SK-N-DZ (cell line): ENCODE measurements around the gene CNN3.

Experiments used
- DNase-seq: peaks from one replicate; pipeline ENCODE4 v3.0.0-alpha.2; 2015; ENCODE audit warnings: low spot score

CNN3 gene

DNA sequence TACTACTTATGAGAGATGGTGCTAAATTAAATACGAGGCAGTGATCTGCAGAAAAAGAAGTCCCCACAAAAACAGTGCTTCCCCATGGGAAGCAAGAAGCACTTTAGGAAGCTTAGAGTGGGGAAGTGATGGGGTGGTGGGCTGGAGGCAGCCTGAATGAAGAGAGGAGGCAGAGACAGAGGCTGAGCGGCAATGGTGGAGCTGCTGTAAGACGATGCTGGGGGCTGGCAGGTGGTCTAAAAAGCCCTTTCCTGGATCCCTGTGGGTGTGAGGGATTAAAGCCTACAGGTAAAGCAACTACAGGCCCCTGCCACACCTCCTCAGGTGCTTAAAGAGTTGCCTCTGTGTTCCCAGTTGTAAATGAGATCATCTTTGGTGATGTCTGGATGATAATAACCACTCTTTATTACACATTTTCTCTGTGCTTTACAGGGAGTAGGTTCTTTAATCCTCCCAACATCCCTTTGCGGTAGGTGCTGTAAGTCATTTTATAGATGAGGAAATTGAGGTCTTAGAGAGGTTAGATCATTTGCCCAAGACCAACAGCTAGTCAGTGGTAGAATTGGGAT is 39.2 kb downstream of the CNN3 start:
- DNase-seq = no peak

DNA sequence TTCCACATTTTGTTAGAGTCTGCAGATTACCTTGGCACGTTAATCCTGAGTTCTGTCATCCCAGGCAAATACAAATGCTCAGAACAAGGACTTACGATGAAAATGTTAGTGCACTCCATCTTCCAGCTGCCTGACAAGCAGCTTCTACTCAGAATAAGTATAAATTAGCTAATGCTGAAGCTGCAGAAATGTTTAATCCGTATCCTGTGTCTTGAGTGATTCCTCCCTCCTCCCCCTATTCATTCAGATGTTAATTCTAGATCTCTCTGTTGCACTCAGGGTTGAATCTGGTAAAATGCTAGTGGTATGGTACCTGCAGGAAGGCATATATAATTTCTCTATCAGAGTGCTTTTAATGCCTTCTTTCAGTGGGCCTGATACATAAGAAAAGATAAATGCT is 39.8 kb downstream of the CNN3 start:
- no peak for DNase-seq

DNA sequence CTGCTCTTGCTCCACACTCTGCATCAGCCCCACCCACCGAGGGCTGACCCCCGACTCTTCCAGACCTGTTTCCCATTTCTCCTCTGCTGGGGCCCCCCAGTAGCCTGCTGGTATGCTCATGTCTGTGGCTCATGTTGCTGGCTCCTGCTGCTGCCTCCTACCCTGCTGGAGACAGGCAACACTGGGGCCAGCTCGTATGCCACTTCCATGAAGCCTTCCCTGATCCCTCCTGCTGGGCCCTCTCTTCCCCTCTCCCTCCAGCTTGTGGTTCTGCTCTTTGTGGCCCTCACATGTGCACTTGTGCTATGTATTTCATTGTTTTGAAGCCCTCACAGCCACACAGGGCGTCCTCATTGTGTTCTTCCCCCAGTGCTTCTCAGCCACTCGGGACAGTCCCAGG is 40.5 kb downstream of the CNN3 start:
- no peak for DNase-seq

DNA sequence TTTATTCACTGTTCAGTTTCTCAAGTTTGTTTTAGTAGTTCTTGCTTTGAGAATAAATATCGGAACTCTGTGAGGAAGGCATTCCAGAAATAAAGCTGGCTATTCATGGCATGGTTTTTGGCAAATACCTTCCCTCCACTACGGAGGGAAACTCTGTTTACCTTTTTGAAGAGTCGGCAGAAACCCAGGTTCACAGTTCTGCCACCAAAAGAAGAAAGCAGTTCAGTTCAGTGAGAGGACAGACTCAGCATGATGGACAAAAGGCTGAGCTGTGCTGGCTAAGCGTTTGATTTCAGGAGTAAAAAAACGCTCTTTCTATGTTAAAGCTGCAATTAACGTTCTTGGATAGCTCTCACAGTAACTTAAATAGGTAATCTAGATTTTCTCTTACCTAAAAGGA is 42.4 kb downstream of the CNN3 start:
- DNase-seq = no peak

DNA sequence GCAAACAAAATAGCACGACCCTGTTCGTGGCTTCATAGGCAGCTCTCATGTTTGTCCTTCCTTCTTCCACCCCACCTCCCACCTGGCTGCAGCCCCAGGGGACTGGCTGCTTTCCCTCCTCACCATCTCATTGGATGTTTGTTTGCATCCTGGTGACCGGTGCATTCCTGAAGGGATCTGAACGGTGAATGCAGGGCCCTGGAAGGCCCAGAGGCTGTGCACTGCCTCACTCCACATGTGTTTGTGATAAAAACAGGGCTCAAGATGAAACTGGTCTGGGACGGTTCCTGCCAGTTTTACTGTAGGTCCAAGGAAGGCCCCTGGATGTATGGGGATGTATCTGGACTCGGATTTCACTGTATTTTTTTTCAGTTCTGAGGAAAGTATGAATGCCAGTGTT is 42.8 kb downstream of the CNN3 start:
- DNase-seq = no peak

DNA sequence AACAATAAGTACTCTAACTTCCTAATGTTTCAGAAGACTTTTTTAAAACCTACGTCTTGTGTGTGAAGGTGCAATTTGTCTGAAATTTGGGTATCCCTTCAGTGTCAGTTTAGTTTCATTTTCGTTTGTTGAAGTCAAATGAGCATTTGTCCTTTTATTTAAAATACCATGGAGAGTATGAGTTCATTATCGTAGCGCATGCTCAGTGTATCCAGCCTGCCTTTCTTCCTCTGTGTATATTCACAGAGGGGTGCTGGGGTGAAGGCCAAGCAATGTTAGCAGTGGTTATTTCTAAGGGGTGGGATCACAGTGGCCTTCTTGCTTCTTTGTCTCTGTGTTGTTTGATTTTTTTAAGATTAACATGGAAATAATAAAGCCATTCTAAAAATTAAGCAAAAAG is 43.2 kb downstream of the CNN3 start:
- DNase-seq = no peak

DNA sequence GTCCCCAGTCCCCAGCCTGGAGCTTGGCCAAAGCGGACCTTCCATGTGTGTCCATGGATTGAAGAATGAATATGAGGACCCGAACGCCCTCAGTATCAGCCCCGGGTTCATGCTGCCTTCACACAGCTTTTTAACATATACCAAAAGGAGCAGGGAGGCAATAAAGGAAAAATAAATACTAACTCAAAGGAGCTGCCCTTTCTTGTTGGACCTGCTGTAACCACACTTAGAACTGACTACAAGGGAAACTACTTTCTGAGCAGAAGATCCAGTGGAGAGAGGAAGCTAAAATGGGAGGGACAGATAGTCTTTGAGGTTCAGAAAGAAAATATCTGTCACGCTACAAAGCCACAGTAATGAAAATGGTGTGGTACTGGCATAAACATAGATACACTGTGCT is 48.6 kb downstream of the CNN3 start:
- no peak for DNase-seq

DNA sequence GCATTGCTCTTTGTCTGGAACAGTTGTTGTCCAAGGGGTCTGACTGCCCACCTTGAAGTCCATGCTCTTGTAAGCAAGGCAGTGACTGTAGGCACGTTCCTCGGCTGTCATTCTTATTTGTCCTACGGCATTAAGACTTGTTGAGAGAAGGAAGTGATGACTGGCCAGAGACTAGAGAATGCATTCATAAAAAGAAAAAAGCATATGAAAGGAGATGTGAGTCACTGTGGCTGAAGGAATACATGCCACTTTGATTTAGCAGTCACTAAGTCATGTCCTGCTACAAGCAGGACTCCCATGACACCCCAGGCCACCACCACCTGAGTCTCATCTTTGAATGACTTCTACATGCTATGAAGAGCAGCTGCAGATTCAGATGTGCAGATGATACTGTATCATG is 50.5 kb downstream of the CNN3 start:
- DNase-seq = no peak

DNA sequence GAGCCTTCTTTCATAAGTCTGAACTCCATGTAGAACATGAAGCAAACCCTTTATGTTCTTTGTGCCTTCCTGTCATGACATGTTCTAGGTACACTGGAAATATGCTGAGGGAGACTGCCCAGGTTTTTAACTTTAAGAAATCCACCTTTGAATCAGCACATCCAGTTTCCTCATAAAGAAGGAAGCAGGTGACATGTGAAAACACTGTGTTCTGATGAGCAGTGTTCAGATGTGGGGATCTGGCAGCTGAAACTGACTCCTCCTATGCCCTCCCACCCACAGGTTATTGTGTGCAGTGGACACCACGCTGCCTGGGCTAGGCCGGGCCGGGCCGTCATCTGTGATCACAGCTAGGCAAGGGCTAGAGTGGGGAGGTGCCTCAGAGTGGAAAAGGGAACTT is 51.1 kb downstream of the CNN3 start:
- no peak for DNase-seq

DNA sequence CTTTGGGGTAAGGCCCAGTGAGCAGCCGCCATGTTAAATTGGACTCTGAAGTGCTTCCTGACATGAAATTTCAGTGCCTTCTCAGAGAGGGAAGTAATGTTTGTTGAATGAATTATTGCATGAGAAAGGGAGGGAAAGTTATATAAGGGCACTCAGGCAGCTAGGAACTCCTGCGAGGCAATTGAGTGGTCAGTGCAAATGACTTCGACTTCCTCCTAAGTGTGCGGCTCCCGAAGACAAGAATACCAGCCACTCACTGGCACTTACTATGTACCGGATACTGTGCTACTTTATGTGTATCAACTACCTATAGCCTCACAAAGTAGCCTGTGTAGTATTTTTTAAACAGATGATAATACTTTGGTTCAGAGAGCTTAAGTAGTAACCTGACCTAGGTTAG is 52.5 kb downstream of the CNN3 start:
- no peak for DNase-seq

DNA sequence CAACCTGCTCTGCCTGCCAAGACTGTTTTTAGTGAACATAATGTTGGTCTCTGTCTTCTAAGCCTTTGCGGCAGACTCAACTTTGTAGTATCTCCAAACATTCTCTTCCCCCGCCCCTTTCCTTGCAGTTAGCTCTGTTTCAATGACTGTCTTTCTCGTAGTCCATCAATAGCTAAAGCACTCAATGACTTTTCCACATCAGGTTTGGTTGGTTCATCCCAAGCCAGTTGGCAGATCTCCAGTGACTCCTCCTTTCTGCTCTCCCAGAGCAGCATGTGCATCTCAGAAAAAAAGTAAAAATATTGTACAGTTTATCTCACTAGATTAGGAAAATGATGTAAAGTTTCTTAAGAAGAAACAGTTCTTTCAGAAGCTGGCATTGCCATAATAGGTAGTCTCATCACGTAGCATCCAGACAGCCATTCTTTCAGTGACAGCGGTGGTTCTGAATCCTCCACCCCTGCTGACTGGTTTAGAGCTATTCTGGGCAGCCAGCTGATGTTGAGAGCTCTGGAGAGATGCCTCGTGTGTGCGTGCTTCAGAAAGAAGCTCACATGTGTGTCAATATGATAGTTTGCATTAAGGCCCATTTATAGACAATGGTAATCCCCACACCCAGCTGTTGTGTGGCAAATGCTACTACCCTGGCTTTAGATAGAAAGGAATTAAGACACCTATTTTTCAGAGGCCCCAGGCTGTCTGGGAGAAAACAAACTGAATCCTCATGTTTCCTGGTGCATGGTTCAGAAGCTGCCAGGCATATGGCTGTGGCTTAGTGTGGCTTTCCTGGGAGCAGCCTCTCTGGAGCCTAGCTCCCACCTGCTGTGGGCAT is 53.2 kb downstream of the CNN3 start:
- no peak for DNase-seq

DNA sequence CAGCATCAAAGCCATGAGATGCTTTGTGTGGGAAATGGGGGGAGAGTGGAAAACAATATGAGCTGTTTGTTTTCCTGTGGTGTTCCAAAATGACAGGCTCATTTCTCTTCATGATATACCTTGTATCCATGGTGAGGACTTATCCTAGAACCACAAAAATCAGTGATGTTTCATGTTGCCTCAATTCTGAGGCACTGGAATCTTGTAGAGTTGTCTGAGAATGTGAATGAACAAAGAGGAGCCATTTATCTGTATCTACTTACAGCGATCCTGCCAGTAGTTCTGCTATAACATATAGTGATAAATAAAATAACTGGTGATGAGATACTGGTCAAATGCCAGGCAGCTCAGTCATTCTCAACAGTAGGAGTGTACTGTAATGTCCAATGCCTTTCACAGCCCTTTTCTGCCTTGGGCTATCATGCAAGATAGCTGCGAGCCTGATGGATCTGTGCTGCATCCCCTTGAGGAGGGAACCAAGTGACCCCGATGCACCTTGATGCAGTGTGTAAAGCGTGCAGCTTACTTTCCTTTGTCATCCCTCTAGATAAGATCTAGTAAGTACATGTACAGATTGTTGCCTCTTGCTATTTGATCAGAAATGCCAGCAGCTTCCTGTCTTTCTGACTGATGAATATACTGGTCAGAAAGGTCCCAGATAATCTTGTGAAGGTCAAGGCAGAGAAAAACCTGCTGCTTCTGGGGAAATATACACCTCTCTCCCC is 54.0 kb downstream of the CNN3 start:
- peak; percentile 20 for DNase-seq

DNA sequence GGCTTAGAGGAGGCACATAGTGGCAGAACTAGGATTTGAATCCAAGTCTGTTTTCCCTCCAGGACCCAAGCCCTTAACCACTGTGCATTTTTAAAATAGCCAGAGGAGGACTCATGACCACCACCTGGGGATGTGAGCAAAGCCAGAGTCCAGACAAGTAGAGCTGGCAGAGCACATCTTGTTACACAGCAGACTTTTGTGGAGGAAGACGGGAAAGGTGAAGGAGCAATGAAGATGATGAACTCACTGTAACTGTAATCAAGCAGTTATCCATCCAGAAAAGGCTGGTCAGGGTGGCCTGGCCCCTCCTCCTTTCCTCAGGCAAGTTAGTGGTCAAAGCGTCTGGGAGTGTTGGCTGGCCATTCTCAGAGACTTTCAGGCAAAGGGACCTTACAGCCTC is 55.9 kb downstream of the CNN3 start:
- DNase-seq = no peak

DNA sequence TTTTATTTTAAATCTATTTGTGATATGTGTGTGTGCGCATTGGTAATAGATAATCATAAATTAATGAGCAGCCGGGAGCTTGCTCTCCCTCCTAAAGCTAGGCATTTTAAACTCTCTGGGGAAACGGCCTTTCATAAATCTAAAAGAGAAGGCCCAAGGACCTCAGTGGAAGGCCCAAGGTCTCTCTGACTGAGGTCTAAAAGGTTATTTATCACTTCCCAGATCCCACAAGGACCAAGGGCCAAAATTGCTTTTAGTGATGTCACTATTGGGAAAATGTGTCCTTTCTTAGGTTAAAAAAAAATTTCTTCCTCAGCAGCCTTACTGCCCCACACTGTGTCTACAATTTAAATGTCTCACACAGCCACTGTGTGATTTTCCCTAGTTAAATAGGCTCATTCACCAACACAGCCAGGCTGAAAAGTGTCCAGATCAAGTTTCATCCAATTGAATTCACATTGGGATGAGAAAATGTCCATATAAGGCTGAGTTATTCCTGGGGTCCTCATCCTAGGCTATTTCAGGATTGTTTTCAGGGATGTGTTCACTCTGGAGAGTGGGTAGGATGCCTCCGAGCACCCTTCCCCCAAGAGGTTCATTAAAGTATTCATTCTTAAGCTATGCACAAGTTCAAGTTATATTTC is 60.6 kb downstream of the CNN3 start:
- DNase-seq = peak; percentile 59

DNA sequence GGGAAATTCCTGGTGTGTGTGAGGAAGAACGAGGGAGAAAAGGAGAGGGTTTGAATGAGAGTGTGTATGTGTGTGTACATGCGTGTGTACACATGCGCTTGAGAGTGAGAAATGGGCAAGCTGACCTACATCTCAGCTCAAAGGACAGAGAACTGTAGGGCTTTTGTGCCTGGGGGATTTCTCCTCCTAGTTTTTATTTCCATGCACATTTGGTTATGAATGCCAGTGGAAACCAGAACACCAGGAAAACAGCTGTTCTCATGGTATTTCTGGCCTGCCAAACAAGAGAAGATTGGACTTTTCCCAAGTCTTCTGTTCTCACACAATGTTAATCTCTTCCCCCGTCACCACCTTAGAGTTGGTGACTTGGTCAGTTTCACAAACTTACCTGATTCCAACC is 61.5 kb downstream of the CNN3 start:
- DNase-seq = no peak

DNA sequence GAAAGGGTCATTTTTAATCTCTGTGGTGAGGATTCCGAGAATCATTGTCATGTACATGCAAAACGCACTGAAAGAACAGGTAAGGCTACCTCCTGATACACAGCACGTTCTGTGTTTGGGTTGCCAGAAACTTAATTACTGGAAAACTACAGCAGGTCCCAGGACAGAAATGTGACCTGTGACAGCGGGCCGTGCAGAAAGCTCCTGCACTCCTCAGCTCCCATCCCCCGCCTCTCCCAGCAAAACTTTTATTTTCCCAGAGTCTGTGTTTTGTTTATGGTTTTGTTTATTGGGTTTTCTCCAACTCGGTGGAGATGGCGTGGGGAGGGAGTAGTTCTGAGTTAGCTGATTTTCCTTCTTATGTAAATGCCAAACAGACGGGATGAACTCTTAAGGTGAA is 62.1 kb downstream of the CNN3 start:
- no peak for DNase-seq

DNA sequence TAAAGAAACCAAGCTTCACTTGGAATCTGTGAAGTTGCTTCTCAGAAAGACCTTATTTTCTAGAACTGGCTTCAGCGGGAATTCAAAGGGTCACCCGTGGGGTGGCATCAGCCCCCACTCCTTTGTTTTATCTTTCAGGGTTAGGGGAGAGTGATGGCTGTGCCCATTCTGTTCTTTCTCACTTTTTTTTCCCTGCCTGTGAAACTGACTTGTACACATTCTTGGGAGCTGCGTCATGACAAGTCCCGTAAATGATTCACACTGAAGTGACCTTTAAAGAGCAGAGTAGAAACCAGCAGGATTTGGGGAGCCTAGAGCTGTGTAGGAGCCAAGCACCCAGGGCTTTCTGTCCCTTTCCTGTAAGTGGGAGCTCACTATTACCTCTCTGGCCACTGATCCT is 63.0 kb downstream of the CNN3 start:
- no peak for DNase-seq

DNA sequence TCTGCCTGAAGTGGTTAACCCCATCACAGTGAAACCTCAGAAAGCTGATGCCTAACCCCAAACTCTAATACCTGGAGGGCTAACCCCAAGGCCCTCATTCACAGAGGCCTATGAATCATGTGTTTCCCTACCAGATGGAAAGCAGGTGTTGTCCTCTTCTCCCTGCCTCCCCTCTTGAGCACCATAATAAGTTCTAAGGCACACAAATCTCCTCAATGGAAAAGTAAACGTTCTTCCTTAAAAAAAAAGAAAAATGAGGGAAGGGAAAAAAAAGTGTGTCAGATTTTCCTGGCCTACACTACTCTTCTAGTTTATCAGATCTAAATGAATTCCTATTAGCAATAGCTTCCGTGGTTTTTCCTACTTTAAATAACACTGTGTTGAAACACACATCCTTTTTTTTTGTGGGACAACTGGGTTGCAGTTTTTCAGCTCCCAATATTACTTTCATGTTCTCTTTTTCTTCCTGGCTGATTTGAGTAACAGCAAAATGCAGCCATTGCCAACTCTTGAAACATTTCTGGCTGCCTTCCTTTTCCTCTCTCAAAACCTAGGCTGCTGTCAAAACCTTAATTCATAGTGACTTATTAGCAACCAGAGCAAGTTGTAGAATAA is 63.5 kb downstream of the CNN3 start:
- DNase-seq = no peak

DNA sequence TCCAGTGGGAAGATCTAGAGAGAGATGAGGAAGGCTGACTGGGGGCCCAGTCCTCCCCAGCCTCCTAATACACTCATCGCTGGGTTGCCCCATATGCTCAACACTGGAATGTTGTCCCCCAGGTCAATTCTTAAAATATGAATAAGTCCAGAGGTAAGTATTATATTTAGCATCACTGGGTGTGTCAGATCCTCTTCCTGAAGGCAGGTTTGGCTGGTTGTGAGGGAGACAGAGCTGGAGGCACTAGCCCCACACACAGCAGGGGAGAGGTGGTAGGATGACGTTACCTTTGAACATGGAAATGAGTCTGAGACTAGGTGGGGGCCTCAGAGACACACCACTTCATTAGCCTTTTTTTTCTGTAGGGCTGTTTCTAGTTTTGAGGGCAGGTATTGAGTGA is 64.2 kb downstream of the CNN3 start:
- DNase-seq = no peak

DNA sequence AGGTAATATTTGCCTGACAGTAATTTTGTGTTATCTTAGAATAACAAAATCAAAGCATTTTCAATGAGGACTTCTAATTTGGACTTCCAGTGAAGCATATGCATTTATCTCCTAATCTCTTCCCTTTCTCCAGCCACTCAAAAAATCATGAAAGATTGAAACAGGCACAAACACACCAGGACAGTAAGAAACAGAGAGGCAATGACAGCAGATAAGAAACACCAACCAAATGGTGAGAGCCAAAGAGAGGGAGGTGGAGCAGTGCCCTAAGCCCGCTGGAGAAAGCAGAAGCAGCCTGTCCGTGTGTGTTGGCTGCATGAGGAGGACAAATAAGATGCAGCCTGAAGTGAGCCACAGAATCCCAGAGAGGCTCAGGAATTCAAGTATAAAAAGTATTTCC is 67.7 kb downstream of the CNN3 start:
- DNase-seq = peak; percentile 58

DNA sequence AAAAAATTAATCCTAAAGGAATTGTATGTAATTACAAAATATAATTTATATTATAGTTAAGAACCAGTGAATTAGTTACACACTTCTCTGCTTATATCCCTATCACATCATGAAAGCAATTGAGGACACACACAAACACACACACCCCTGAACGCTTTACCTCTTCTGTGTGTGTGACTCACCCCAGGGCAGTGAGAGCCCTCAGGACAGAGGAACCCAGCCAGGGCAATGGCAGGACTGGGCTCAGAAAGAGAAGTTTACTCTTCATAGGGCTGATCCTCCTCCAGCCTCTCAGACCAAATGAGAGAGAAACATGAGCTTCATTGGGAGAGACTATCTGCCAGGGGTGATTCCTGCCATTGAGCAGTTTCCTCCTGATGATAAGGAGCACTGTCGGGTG is 68.6 kb downstream of the CNN3 start:
- DNase-seq = no peak

DNA sequence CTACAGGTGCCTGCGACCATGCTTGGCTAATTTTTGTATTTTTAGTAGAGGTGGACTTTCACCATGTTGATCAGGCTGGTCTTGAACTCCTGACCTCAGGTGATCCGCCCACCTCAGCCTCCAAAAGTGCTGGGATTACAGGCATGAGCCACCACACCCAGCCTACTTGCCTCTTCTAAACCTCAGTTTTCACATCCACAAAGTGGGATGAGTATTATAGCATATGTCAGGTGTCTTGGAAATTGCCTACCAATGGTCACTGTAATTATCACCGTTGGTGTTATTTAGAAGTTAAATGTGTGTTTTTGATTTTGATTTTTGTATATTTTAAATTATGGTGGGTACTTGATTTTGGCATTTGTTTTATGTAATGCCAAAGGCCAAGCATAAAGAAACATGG is 70.0 kb downstream of the CNN3 start:
- no peak for DNase-seq
